Bone marrow (tissue), 2 donors: Measurements from ENCODE around the gene PRAF2.

Experiments used
- DNase-seq, 2 donors: peaks; one replicate each; lab custom pipeline; 2025; lab: John Stamatoyannopoulos, UW

Gene PRAF2

DNA sequence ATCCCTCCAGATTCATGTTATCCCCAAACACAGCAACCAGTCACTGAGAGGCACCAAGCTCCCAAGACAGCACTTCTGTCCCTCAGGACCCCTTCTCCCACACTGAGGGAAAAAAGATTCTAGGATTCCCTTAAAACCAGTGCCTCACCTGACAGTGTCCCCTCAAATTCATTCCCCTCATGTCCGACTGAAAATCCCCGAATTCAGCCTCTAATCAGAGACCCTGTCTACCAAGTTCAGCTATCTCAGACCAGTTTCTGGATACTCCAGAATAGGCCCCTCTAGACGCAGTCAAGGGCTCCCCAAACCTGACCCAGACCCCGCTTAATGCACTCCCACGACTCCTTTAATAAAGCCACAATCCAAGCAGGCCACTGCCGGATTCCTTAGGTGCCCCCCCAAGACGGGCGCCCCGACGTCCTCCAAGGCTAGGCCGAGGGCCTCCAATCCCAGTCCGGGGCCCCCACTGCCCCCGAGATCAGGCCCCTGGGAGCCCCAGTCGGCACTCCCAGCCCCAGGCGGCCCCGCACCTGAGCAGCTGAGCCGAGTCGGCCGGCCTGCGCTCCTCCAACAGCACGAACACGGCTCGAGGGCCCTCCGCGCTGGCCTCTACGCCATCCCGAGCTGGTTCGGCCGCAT lies 31.1 kb downstream of the PRAF2 start:
- peak in 1 of 2 donors; percentile 47 for DNase-seq

DNA sequence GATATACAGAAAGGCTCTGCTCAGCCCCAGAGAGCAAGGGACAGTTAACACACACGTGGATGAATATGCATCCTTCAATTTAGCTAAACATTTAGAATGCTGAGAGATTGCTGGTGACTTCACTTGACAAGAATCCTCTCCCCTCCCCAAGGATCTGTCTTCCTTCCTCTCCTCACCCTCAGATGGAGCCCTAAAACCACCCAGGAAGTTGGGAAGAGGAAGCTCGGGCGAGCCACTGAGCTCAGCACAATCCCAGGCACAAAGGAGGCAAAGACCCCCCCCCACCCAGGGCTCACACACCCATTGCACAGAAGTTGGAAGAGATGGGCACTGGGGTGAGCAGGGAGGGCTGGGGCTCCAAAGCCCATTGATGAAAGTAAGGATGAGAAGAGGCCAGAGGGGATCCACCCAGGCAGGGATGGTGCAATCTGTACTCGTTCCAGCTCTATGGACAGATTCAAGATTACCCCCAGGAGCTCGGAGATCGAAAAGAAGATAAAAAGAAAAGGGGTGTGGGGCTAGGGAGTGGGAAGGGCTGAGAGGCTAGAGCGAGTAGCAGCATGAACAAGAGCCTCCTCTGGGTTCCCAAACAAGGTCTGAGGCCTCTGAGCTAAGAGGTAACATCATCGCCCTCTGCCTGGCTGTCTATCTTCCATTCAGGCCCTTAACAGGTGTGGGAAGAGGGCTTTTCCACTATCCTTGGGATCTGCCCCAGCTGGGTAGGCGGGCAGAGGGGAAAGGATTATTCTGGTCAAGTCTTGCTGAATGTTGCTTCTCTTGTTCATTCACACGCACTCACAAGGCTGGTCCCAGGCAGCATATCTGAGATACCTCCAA lies 31.8 kb downstream of the PRAF2 start:
- DNase-seq: no peak

DNA sequence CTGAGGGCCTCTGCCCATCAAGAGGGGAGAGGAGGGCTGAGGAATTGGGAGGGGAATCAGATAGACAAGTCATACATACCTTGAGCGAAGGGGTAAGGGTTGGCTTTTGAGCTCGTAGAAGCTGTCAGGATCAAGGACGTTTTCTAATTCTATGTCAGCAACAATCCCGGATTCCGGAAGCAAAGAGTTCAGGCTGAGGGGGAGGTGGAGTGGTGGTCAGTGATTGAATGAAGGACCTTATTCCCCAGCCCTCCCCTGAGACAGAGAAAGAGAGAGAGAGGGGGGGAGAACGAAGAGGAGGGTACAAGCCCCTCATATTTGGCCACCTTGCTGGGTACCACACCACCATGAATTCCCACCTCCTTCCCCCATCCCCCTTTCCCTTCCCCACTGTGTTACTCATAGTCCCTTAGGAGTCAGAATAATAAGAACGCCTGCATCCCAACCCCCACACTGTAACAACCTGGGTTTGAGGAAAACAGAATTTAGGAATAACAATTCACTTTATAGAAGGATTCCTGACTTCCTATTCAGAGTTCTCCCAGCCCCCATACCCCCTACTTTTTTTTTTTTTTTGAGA lies 33.3 kb downstream of the PRAF2 start:
- no peak for DNase-seq

DNA sequence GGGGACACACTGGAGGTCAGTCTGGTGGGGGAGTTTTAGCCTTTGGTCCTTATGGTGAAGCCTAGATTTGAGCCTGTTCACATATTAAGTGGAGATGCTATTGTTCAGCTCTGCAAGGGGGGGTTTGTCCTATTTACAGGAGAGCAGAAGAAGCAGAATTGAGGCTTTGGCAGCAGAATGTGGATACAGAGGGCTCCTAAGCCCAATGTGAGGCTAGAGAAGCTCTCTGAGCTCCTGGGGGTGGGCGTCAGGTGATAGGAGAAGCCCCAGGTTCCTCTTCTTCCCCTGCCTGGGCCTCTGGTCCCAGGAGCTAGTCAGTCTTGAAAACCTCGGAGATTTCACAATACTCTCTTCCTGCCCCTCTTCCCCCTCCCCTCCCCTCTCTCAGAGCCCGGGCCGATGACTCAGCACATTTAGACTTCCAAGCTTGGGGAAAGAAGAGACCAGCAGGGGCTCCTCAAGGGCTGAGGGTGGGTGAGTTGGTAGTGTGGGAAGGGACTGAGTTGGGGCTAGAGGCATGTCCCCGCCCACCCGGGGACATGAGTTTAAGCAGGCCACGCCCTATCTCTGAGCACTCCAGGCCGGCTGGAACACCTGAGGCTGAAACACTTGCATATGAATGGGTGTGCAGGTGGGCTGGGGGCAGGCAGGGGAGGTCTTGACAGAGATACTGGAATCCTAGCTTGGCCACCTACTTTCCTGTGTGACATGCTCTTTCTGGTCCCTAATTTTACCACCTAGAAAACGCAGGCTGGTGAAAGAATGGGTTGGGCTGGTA lies 34.0 kb downstream of the PRAF2 start:
- peak; percentile 21 to 75 for DNase-seq

DNA sequence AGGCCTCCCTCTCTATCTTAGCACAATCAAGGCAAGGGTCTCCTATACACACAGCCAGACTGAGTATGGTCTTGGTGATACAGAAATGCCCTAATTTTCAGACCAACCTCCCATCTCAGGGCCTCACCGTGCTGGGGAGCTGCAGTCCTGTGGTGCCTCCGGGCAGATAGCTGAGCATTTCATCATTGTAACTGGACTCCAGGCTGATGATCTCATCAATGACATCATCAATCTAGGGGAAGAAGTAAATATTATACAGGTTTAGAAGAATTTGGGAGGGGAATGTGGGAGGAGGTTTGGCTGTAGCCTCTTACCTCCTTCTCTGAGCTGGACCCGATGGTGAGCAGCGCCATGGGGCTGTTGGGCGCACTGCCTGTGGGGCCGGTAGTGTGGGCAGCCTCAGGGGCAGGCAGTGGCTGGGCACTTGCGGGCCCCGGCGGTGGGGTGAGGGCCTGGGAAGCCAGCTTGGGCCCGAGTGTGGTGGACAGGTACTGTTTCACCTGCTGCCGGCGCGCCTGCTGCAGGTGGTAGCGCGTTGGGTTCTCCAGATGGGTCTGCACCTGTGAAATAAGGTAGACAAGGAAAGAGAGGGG lies 35.8 kb downstream of the PRAF2 start:
- no peak for DNase-seq

GRCh38 chrX:49030283-49030682 lies 43.5 kb downstream of the PRAF2 start:
- no peak for DNase-seq

GRCh38 chrX:49029876-49030275 lies 43.9 kb downstream of the PRAF2 start:
- no peak for DNase-seq
